Measurements from ENCODE around the gene SIPA1L3.
"Not testable (repeated sequence)": the region's sequence is repeated elsewhere in the genome, so short reads cannot be mapped to it uniquely, and the experiment has no call there.

The SIPA1L3 gene

GRCh38 chr19:38022791-38023670, 116.0 kb downstream of the SIPA1L3 start:
- DNase-seq = no peak

DNA sequence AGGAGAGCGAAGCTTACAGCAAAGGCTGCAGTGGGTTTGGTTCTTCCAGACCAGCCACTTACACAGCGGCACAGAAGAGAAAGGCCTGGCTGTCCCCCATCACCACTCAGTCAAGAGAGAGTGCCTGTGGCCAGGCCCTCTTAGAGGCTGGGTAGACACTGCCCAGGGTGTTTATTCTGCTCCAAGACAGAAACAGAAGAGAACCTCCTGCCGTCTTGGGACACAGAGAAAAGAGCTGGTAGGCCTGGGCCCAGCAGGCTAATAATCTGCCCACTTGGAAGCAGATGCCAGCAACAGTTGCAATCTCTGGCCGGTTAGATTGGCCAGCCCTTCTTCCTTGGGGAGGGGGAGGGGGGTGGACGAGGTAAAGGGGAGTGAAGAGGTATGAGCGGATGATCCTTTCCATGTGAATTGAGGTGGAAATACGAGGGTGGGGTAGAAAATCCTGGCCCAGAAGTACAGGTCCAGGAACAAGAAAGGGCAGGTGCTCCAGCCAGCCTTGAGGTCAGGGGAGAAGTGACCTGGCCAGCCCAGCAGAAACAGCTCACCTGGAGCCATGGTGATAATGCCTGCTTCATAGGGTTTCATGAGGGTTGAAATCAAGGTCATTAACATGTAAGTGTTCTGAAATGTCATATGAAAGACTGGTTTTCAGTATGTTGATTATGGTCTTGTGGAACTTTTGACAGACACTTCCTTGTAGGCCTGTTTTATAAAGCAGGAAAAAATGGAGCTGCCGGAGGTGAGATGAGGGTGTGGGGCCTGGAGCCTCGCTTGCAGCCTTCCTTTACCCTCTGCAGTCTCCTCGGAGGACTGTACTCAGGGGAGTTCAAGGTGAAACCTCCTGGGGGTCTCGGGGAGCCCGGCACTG, 116.9 kb downstream of the SIPA1L3 start:
- no peak for DNase-seq

DNA sequence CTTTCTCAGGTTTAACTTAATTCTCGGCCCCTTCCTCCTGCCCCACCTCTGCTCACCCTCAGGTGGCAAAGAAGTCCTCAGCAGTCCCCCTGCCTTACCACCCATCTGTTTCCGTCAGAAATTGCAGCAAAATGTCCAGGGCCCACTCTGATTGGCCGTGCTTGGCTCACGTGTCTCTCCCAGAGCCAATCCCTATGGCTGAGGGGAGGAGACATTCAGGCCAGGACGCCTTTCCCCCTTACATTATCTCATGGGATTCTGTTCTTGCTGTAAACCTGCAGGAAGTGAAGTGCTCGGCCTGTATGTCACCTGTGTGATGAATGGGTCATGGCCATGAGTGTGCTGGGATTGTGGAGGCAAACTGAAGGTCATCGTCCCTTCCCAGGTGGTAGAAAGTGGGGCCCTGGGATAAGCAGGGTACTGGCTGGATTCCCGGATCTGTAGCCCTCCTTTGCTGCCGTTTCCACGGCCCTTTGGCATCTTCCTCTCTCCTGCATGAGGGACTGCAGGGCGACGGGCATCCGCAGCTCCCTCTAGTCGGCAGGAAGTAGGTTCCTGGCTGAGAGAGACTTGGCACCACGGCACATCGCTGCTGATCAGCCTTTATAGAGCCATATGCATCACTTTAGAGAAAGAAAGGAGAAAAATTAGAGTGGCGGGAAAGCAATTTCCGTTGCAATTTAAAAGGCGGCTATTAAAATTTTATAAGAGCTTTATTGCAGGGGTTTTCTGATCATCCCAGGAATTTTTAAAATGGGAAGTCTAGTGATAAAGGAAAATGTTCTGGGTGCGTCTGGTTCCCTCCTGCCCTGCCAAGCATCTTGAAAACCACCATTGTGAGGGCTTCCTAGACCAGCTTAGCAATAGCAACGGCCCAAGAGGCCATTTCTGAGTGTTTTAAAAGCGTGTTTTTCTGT, 118.2 kb downstream of the SIPA1L3 start:
- peak; percentile 26 for DNase-seq

GRCh38 chr19:38025909-38026307, 118.9 kb downstream of the SIPA1L3 start:
- DNase-seq = no peak

- DNase-seq = no peak
Observed at GRCh38 chr19:38028913-38029510, 122.0 kb downstream of the SIPA1L3 start.

DNA sequence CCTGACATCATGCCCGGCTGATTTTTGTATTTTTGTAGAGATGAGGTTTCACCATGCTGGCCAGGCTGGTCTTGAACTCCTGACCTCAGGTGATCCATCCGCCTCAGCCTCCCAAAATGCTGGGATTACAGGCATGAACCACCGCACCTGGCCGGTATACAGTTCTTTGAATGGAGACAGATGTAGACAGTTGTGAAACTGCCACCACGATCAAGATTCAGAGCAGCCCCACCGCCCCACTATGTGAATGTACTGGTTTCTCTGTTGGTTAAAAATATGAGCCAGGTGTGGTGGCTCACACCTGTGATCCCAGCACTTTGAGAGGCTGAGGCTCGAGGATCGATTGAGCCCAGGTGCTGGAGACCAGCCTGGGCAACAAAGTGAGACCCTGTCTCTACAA, 123.0 kb downstream of the SIPA1L3 start:
- DNase-seq = not testable (repeated sequence)

- no peak for DNase-seq
Observed at GRCh38 chr19:38030686-38031422, 123.8 kb downstream of the SIPA1L3 start.

DNA sequence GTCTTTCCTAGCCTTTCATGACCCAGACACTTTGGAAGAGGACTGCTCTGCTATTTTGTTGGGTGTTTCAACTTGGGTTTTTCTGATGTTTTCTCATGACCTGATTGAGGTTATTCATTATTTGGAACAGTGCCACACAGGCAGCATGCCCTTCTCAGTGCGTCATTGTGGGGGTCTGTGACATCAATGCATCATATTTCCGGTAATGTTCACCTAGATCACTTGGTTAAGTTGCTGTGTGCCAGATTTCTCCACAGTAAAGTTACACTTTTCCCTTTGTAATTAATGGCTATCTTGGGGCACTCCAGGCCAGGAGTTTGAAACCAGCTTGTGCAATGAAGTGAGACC, 124.4 kb downstream of the SIPA1L3 start:
- no peak for DNase-seq

DNA sequence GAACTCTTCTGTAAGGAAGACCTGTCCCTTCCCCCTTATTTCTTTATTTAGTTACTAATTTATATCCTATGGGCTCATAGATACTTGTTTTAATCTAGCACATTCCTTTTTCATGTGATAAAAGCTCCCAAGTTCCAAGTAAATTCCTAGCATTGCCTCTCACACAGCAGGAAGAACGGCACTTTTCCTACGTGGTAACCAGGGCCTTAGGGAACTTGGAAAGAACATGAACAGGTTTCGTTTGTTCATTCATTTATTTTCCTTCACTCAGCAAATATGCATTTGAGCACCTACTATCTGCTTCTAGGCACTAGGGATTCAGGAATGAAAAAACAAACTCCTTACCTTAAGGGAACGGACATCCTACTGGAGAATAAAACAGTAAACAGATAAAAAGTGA, 125.1 kb downstream of the SIPA1L3 start:
- DNase-seq = no peak

GRCh38 chr19:38032951-38033350, 125.9 kb downstream of the SIPA1L3 start:
- DNase-seq = no peak

GRCh38 chr19:38033658-38034491, 126.9 kb downstream of the SIPA1L3 start:
- DNase-seq = no peak

GRCh38 chr19:38034492-38034860, 127.5 kb downstream of the SIPA1L3 start:
- DNase-seq = no peak

GRCh38 chr19:38035515-38036495, 128.8 kb downstream of the SIPA1L3 start:
- no peak for DNase-seq

- no peak for DNase-seq
Observed at GRCh38 chr19:38036707-38037611, 130.0 kb downstream of the SIPA1L3 start.

- no peak for DNase-seq
Observed at GRCh38 chr19:38039966-38040365, 133.0 kb downstream of the SIPA1L3 start.

- no peak for DNase-seq
Observed at GRCh38 chr19:38042132-38042531, 135.1 kb downstream of the SIPA1L3 start.

DNA sequence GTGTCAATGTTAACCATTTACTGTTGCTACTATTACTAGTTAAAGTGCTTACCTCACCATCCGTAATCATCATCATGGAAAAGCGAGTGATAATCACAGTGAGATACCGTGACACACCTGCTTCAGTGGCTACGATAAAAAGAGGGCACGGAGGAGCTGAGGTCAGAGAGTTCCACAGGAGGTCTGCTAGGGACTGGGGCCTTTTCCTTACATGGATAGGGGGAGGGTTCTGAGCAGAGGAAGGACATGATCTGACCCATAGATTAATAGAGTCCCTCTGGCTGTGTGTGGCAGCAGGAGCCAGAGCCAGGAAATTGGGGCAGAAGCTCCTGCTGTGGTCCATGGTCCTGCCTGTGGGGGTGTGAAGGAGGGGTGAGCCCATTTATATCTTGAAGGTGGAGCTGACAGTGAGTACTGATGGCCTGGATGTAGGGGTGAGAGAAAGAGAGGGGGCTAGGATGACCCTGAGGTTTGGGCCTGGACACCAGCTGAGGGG, 136.7 kb downstream of the SIPA1L3 start:
- DNase-seq = no peak

All from NCI-H1436 (cell line).